ENCODE results near the gene SOX10. TPM values are rescaled to one million over a fixed set of nuclear protein-coding genes. Genes with fewer than 3 reads are reported as not detected.
A peak's percentile ranks its signal among the peaks of the same experiment; 100 is the strongest.

Gene SOX10
- total RNA-seq, 1 experiment from 2014 or later, result 2.7 TPM

GRCh38 chr22:37999236-37999635 lies 14.9 kb upstream of the SOX10 start:
- no peak for ATAC-seq

More at GRCh38 chr22:37999236-37999635, 14.9 kb upstream of the SOX10 start:
- TF ChIP-seq GTF2I (CRISPR knock-in tag; conservative IDR thresholded peaks at IDR 0.05) (no peak), ZNF416 (CRISPR knock-in tag; IDR thresholded peaks at IDR 0.05) (no peak), CREB1 (CRISPR knock-in tag; IDR thresholded peaks at IDR 0.05) (no peak), EMX1 (CRISPR knock-in tag; IDR thresholded peaks at IDR 0.05) (no peak), USF1 (CRISPR knock-in tag; IDR thresholded peaks at IDR 0.05) (no peak), HMGXB4 (CRISPR knock-in tag; IDR thresholded peaks at IDR 0.05) (no peak), ATF6 (CRISPR knock-in tag; IDR thresholded peaks at IDR 0.05) (no peak), NFE2L1 (CRISPR knock-in tag; IDR thresholded peaks at IDR 0.05) (no peak), TCF7 (CRISPR knock-in tag; IDR thresholded peaks at IDR 0.05; ENCODE audit: low read depth) (no peak), ZBTB21 (CRISPR knock-in tag; IDR thresholded peaks at IDR 0.05; ENCODE audit: borderline replicate concordance) (no peak), AFF4 (CRISPR knock-in tag; IDR thresholded peaks at IDR 0.05; ENCODE audit: borderline replicate concordance) (no peak), GABPB1 (CRISPR knock-in tag; IDR thresholded peaks at IDR 0.05) (no peak), STAT6 (CRISPR knock-in tag; conservative IDR thresholded peaks at IDR 0.05; ENCODE audit: low read depth) (no peak), SMAD4 (CRISPR knock-in tag; IDR thresholded peaks at IDR 0.05) (no peak)
- Mint-ChIP-seq H3K4me3 (no peak overlapping the region), H3K36me3 (no peaks in the 10 kb centered on the region), H3K27ac (0 out of 2 replicates have a peak overlapping the region, but pooled peaks have one; percentile 7), H3K27me3 (ENCODE audit: low read depth) (peaks cover 2% of the 10 kb centered on the region; the same call in 1 of the 2 replicates), H3K4me1 (peaks cover 27% of the 10 kb centered on the region), H3K9me3 (no peaks in the 10 kb centered on the region)
- POLR2A ChIA-PET, result no interaction called here
- DNase-seq (ENCODE audit: low spot score), result no peak
- CTCF ChIA-PET, result interaction anchor here (0.5 to 1.5 kb wide), 5 partner anchors 12 to 99 kb away, joined by 3 to 6 read pairs (median 3); no protein-coding TSS in a partner anchor

Measured in WTC11 (cell line).